Ishikawa (cell line): Measurements from ENCODE around the gene CD300E.

Experiments used
- CEBPB ChIP-seq: IDR thresholded peaks from 2 replicates; pipeline ENCODE4 v1.6.1; 2012
- CREB1 ChIP-seq: IDR thresholded peaks from 2 replicates; pipeline ENCODE4 v1.6.1; 2012; ENCODE audit warnings: low read depth
- EGR1 ChIP-seq: IDR thresholded peaks from 2 replicates; pipeline ENCODE4 v1.6.1; 2012
- EP300 ChIP-seq: IDR thresholded peaks from 2 replicates; pipeline ENCODE4 v1.6.1; 2012; ENCODE audit warnings: borderline replicate concordance
- FOXM1 ChIP-seq: IDR thresholded peaks from 2 replicates; pipeline ENCODE4 v1.6.1; 2012; ENCODE audit warnings: low read depth, borderline replicate concordance
- NFIC ChIP-seq: IDR thresholded peaks from 2 replicates; pipeline ENCODE4 v1.6.1; 2012
- RAD21 ChIP-seq: IDR thresholded peaks from 2 replicates; pipeline ENCODE4 v1.6.1; 2012; ENCODE audit warnings: low read depth
- TAF1 ChIP-seq: IDR thresholded peaks from 2 replicates; pipeline ENCODE4 v1.6.1; 2012; ENCODE audit warnings: low read depth, mild to moderate bottlenecking
- TCF12 ChIP-seq: IDR thresholded peaks from 2 replicates; pipeline ENCODE4 v1.6.1; 2012; ENCODE audit warnings: low read depth
- YY1 ChIP-seq: IDR thresholded peaks from 2 replicates; pipeline ENCODE4 v1.6.1; 2012; ENCODE audit warnings: low read depth
- ZBTB7A ChIP-seq: IDR thresholded peaks from 2 replicates; pipeline ENCODE4 v1.6.1; 2012; ENCODE audit warnings: low read depth
- TF ChIP-seq, protein P1 (sequence below): IDR thresholded peaks from 2 replicates; pipeline ENCODE4 v1.6.1; 2012; ENCODE audit warnings: low read depth, mild to moderate bottlenecking
- TF ChIP-seq, protein P2 (sequence below): IDR thresholded peaks from 2 replicates; pipeline ENCODE4 v1.6.1; 2012
- TF ChIP-seq, protein P3 (sequence below): IDR thresholded peaks from 2 replicates; pipeline ENCODE4 v1.6.1; 2012

DNA sequence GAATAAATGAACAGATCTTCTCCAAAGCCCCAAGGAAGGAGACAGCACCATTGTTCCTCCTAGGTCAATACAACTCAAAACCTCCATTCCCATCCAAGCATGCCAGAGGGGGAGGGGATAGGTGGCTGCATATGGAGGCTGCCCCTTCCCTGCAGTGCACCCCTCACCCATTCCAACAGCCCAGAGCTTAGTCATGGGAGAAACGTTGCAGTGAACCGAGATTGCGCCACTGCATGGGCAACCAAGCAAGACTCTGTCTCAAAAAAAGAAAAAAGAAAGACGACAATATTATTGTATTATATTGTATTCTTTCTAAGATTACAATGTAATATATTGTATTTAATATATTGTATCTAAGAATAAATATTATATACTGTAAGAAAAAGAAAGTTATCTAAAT is 36.4 kb upstream of the CD300E start:
- TF ChIP-seq YY1 (no peak), TAF1 (no peak), RAD21 (no peak), CREB1 (no peak), EP300 (no peak), TCF12 (no peak), EGR1 (no peak), CEBPB (no peak), ZBTB7A (no peak), NFIC (no peak), FOXM1 (no peak)
- TF ChIP-seq, protein P1, sequence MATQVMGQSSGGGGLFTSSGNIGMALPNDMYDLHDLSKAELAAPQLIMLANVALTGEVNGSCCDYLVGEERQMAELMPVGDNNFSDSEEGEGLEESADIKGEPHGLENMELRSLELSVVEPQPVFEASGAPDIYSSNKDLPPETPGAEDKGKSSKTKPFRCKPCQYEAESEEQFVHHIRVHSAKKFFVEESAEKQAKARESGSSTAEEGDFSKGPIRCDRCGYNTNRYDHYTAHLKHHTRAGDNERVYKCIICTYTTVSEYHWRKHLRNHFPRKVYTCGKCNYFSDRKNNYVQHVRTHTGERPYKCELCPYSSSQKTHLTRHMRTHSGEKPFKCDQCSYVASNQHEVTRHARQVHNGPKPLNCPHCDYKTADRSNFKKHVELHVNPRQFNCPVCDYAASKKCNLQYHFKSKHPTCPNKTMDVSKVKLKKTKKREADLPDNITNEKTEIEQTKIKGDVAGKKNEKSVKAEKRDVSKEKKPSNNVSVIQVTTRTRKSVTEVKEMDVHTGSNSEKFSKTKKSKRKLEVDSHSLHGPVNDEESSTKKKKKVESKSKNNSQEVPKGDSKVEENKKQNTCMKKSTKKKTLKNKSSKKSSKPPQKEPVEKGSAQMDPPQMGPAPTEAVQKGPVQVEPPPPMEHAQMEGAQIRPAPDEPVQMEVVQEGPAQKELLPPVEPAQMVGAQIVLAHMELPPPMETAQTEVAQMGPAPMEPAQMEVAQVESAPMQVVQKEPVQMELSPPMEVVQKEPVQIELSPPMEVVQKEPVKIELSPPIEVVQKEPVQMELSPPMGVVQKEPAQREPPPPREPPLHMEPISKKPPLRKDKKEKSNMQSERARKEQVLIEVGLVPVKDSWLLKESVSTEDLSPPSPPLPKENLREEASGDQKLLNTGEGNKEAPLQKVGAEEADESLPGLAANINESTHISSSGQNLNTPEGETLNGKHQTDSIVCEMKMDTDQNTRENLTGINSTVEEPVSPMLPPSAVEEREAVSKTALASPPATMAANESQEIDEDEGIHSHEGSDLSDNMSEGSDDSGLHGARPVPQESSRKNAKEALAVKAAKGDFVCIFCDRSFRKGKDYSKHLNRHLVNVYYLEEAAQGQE = no peak
- TF ChIP-seq, protein P2, sequence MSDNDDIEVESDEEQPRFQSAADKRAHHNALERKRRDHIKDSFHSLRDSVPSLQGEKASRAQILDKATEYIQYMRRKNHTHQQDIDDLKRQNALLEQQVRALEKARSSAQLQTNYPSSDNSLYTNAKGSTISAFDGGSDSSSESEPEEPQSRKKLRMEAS = no peak
- TF ChIP-seq, protein P3, sequence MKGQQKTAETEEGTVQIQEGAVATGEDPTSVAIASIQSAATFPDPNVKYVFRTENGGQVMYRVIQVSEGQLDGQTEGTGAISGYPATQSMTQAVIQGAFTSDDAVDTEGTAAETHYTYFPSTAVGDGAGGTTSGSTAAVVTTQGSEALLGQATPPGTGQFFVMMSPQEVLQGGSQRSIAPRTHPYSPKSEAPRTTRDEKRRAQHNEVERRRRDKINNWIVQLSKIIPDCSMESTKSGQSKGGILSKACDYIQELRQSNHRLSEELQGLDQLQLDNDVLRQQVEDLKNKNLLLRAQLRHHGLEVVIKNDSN = no peak
